ENCODE data around the gene GABPA. TPM values are rescaled to one million over a fixed set of nuclear protein-coding genes. Genes with fewer than 3 reads are reported as not detected.
"Not testable (repeated sequence)": the region's sequence is repeated elsewhere in the genome, so short reads cannot be mapped to it uniquely, and the experiment has no call there.

GABPA gene
- total RNA-seq, 1 donor from 2014 or later = 16.2 TPM

GRCh38 chr21:25709684-25710265 is 25.0 kb upstream of the GABPA start:
- TF ChIP-seq, protein P1, sequence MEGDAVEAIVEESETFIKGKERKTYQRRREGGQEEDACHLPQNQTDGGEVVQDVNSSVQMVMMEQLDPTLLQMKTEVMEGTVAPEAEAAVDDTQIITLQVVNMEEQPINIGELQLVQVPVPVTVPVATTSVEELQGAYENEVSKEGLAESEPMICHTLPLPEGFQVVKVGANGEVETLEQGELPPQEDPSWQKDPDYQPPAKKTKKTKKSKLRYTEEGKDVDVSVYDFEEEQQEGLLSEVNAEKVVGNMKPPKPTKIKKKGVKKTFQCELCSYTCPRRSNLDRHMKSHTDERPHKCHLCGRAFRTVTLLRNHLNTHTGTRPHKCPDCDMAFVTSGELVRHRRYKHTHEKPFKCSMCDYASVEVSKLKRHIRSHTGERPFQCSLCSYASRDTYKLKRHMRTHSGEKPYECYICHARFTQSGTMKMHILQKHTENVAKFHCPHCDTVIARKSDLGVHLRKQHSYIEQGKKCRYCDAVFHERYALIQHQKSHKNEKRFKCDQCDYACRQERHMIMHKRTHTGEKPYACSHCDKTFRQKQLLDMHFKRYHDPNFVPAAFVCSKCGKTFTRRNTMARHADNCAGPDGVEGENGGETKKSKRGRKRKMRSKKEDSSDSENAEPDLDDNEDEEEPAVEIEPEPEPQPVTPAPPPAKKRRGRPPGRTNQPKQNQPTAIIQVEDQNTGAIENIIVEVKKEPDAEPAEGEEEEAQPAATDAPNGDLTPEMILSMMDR (IDR thresholded peaks at IDR 0.05; ENCODE audit: partially characterized antibody, unreplicated experiment) = no peak
- DNase-seq = no peak
- no peaks in the 10 kb centered on the region for H3K4me1 Mint-ChIP-seq (ENCODE audit: low read depth, unreplicated experiment)
- H3K9me3 Mint-ChIP-seq (ENCODE audit: unreplicated experiment) = no peaks in the 10 kb centered on the region
- no peaks in the 10 kb centered on the region for H3K36me3 Mint-ChIP-seq (ENCODE audit: unreplicated experiment)
- peaks cover 2% of the 10 kb centered on the region for H3K27me3 Mint-ChIP-seq (ENCODE audit: unreplicated experiment)
- H3K4me3 Mint-ChIP-seq (ENCODE audit: unreplicated experiment) = no peak overlapping the region
- no peak overlapping the region for H3K27ac Mint-ChIP-seq (ENCODE audit: unreplicated experiment)

GRCh38 chr21:25710550-25710949 is 24.2 kb upstream of the GABPA start:
- no peak overlapping the region for H3K27ac Mint-ChIP-seq (ENCODE audit: unreplicated experiment)
- no peaks in the 10 kb centered on the region for H3K9me3 Mint-ChIP-seq (ENCODE audit: unreplicated experiment)
- no peak overlapping the region for H3K4me3 Mint-ChIP-seq (ENCODE audit: unreplicated experiment)
- TF ChIP-seq, protein P1 (IDR thresholded peaks at IDR 0.05; ENCODE audit: partially characterized antibody, unreplicated experiment) = no peak
- no peaks in the 10 kb centered on the region for H3K4me1 Mint-ChIP-seq (ENCODE audit: low read depth, unreplicated experiment)
- H3K27me3 Mint-ChIP-seq (ENCODE audit: unreplicated experiment) = peaks cover 2% of the 10 kb centered on the region
- no peaks in the 10 kb centered on the region for H3K36me3 Mint-ChIP-seq (ENCODE audit: unreplicated experiment)
- DNase-seq = no peak

- H3K9me3 Mint-ChIP-seq (ENCODE audit: unreplicated experiment); H3K4me1 Mint-ChIP-seq (ENCODE audit: low read depth, unreplicated experiment); H3K27ac Mint-ChIP-seq (ENCODE audit: unreplicated experiment); H3K27me3 Mint-ChIP-seq (ENCODE audit: unreplicated experiment); H3K36me3 Mint-ChIP-seq (ENCODE audit: unreplicated experiment); H3K4me3 Mint-ChIP-seq (ENCODE audit: unreplicated experiment); DNase-seq: not testable (repeated sequence)
Observed at GRCh38 chr21:25714066-25714465, 20.7 kb upstream of the GABPA start.

GRCh38 chr21:25717491-25718147 is 17.2 kb upstream of the GABPA start:
- Mint-ChIP-seq H3K27ac (ENCODE audit: unreplicated experiment) (no peak overlapping the region), H3K4me3 (ENCODE audit: unreplicated experiment) (no peak overlapping the region), H3K4me1 (ENCODE audit: low read depth, unreplicated experiment) (no peaks in the 10 kb centered on the region), H3K9me3 (ENCODE audit: unreplicated experiment) (no peaks in the 10 kb centered on the region), H3K36me3 (ENCODE audit: unreplicated experiment) (no peaks in the 10 kb centered on the region), H3K27me3 (ENCODE audit: unreplicated experiment) (peaks cover 2% of the 10 kb centered on the region)
- no peak for DNase-seq
- TF ChIP-seq, protein P1 (IDR thresholded peaks at IDR 0.05; ENCODE audit: partially characterized antibody, unreplicated experiment) = no peak

DNA sequence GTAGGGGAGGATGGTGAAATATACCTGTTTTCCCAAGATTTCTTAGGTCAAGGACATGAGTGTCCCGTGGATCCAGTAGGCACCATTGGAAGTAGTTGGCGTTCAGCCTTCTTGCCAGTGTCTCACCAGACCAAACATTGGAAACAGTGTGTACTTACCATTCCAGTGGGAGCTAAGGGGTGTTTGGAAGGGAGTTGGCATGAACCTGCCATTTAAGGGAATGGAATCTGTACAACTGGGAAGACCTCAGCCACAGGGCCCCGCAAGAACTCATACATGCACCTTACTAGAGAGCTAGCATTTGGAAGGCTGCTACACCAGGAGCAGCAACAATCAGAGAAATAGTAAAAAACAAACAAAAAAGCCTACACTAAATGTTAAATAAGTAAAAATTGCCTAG is 12.8 kb upstream of the GABPA start:
- Mint-ChIP-seq H3K4me1 (ENCODE audit: low read depth, unreplicated experiment) (no peaks in the 10 kb centered on the region), H3K9me3 (ENCODE audit: unreplicated experiment) (no peaks in the 10 kb centered on the region), H3K36me3 (ENCODE audit: unreplicated experiment) (no peaks in the 10 kb centered on the region), H3K4me3 (ENCODE audit: unreplicated experiment) (no peak overlapping the region), H3K27me3 (ENCODE audit: unreplicated experiment) (no peaks in the 10 kb centered on the region), H3K27ac (ENCODE audit: unreplicated experiment) (no peak overlapping the region)
- no peak for DNase-seq
- TF ChIP-seq, protein P1 (IDR thresholded peaks at IDR 0.05; ENCODE audit: partially characterized antibody, unreplicated experiment) = no peak
